GM18519 (cell line): ENCODE measurements around the gene GP5.

Experiments used
- ATAC-seq: cut with Tn5 transposase; IDR thresholded peaks from one replicate; pipeline ENCODE4 v1.9.1; 2021; ENCODE audit warnings: mild to moderate bottlenecking, moderate library complexity; ENCODE audit not compliant: unreplicated experiment, low FRiP score

Gene GP5, protein sequence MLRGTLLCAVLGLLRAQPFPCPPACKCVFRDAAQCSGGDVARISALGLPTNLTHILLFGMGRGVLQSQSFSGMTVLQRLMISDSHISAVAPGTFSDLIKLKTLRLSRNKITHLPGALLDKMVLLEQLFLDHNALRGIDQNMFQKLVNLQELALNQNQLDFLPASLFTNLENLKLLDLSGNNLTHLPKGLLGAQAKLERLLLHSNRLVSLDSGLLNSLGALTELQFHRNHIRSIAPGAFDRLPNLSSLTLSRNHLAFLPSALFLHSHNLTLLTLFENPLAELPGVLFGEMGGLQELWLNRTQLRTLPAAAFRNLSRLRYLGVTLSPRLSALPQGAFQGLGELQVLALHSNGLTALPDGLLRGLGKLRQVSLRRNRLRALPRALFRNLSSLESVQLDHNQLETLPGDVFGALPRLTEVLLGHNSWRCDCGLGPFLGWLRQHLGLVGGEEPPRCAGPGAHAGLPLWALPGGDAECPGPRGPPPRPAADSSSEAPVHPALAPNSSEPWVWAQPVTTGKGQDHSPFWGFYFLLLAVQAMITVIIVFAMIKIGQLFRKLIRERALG

DNA sequence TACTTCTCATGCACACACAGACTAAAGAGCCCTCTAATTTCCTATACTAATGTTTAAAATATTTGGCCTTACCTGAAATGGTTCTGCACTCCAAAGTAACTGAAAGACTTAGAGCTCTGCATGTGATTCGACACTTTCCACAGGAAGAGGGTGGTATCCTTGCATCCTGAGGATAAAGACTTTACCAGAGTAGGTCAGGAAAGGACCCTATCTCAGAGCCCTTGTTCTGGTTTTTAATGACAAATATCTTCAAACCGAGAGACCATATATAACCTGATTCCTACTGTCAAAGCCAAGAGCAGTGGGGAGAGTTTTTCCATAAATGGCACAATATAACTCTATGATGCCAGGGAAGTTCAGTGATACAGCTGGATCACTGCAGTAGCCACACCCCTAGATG lies at the start of gene GP5:
TSS of gene GP5 (minus strand) at position 101 of the 400 bp plus-strand sequence. CDS start 984 bp downstream, outside the sequence.
- ATAC-seq: no peak

- ATAC-seq: no peak
These were observed 48.6 kb upstream of the GP5 start for GRCh38 chr3:194447657-194448056.

DNA sequence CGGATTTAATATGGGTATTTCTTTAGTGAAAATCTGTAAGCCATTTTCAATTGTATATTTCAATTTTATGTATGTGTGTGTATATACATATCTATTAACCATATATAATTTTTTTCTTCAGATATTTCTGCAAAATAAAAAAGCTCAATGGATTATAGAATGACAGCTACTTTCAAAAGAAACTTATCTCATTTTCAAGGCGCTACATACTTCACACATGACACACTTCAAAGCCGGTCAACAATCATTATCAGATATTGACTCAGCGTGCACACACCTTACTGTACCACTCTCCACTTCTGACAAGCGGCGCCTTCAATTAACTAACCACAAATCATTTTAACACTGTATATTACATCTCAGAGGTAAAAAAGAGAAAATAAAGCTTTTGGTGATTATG lies 48.1 kb upstream of the GP5 start:
- no peak for ATAC-seq

DNA sequence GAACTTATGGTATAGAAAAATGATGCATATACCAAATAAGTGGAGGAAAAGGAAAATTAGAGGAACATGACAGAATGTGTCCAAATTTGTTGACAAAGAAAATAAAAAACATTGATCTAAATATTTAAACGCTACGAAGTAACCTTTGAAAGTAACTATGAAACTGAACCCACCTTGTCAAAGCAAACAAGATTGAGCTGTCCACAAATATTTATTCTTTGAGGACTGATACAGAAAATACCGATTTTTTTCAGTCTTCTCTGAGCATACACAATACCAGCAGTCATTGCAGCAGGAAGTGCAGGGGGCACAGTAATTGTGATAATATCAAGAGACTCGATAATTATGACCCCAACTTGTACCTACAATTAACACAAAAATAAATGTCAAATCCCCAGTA lies 47.7 kb upstream of the GP5 start:
- no peak for ATAC-seq

- ATAC-seq: no peak
These were observed 47.1 kb upstream of the GP5 start for GRCh38 chr3:194446172-194446571.

DNA sequence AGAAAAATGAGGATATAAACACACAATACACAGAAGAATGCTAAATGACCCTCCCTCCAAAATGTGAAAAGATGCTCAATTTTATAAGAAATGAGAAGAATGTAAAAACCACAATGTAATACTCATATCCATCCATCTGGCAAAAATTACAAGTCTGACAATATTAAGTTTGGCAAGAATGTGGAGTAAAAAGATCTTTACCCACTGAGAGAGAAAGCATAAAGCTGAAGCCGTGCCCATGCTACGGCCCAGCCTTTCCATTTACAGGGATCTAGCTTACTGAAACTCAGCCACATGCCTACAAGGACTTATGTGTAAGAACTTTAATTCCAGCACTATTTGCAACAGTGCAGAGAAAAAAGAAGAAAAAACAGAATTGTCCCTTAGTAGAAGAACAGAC lies 44.8 kb upstream of the GP5 start:
- no peak for ATAC-seq

DNA sequence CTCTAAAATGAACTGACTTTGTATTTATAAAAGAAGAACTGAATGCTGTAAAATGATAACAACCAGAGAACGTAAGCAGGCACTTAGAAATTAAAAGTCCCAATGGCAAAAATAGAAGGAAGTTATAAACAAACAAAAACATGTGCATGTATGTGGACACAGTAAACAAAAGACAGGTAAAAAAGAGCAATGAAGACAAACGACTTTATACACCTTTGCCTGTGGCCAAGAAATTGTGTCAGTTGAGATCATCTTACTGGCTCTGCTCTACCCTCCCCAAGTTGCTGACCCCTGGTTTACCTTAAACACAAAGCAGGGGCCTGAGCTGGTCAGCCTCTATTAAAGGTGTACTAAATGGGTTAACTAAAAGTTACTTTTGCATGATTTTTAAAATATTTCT lies 41.7 kb upstream of the GP5 start:
- no peak for ATAC-seq

GRCh38 chr3:194439881-194440550 lies 41.0 kb upstream of the GP5 start:
- ATAC-seq: no peak

- no peak for ATAC-seq
These were observed 35.4 kb upstream of the GP5 start for GRCh38 chr3:194434503-194434902.

DNA sequence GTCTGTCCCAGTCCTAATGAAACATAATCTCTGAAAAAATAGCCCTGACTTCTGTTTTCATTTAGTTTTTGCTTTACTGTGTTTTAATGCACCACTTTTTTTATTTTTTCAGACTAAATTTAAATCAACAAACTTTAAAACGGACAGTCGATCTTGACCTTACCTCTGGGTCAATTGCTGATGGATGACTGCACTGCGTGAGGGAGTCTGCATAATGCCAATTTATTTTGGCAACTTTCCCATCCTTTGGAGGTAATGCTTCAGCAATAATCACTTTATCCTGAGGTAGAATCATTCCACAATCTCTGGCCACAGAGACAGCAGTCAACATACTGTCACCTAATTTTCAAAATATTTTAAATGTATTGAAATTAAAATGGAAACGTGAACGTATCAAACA lies 32.5 kb upstream of the GP5 start:
- ATAC-seq: no peak

- ATAC-seq: no peak
These were observed 26.3 kb upstream of the GP5 start for GRCh38 chr3:194425399-194425798.

DNA sequence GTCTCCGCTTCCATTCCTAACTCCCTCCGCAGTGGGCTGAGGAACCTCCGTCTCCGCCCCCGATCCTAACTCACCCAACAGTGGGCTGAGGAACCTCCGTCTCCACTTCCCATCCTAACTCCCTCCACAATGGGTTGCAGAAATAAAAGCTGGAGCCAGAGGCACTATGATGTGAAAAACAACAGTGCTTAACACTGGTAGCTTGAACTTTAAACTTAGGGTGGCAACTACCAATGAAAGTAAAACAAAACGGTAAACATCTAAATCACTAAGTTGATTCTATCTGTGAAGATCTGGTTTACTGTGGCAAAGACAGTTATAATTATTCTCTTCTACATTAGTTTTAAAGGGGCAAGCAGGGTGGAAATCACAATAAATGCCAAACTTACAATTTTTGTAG lies 25.9 kb upstream of the GP5 start:
- no peak for ATAC-seq

GRCh38 chr3:194424373-194424772 lies 25.3 kb upstream of the GP5 start:
- no peak for ATAC-seq

GRCh38 chr3:194423317-194423716 lies 24.3 kb upstream of the GP5 start:
- no peak for ATAC-seq

- ATAC-seq: no peak
These were observed 23.1 kb upstream of the GP5 start for GRCh38 chr3:194422188-194422587.

DNA sequence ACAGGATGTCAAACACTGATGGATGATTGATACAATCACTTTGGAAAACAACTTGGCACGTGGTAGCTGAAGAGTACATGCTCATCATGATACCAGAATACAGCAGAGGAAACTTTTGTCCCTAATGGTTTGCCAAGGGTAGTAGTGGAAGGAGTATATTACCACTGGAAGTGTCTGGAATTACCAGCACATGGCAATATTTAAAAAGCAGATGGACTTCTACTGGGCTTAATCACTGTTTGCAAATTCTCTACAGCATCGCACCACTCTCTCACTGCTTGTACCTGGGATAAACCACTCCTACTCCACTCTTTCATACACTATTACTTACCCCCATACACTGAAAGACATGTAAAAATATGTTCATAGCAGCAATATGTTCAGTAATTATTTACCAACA lies 19.6 kb upstream of the GP5 start:
- no peak for ATAC-seq

DNA sequence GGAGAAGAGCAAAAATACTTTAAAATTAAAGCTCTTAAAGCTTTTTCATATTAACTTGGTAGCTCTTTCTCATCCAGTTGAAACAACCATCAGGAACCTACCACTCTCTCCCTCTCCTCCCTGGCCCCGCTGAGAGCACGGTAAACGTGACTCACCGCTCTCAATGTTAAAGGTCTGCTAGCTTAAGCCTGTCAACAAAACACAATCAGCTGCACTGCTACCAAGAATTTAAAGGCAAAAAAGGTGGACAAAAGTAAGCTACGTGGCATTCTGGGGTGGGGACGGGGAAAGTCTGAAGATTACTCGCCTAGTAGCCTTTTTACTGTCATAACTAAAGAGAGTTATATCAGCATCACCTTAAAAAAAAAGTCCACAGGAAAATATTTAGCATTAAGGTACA lies 8.4 kb upstream of the GP5 start:
- no peak for ATAC-seq

- ATAC-seq: no peak
These were observed 6.7 kb upstream of the GP5 start for GRCh38 chr3:194405766-194406165.

DNA sequence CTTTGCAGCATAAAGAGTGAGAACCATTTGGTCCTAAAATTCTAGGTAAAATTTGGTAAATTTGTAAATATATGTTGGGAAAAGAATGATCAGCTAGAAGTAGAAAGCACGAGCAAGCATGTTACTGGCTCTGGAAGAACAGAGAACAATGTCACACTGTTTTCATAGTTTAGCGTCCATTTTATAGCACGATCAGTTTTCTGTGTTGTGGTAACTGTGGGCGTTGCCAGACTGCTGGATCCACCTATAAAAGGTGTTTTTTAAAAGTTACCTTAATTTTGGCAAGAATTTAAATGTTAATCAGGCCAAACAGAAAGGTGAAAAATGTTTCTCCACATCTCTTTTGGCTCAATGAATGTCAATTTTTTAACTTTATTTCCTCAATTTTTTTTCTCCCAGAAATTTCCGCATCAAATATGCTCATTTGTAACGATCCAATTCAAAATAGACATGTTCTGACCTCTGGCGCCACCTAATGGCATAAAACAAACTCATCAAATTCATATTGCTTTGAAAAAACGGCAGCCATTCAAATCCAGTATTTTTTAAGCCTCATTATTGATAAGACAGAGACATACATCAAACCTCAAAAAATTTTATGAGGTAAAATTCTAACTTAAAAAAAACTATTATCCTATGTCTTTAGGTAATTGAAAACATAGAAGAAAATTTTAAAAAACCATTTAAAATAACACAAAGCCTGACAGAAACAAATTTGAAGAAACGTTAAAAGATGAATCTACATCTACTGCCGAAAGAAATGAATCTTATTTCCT lies 5.5 kb upstream of the GP5 start:
- no peak for ATAC-seq

DNA sequence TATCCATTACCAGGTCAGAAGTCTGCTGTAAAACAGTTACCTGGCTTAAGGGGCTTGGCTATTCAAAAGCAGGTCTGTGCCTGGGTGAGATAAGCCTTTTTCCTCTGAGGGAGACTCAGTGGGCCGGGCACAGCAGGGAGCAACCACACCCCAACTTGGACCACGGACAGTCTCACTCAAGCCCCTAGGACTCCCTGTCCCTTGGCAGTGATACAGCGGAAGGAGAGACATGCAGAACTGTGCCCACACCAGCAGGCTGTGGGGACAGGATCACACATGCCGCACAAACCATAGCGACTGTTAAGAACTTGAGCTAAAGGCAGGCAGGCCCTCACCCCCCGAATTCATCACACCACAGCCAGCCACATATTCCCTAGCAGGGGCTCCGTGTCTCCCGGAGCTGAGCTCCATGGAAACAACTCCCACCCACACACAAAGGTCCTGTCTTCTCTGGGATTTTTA lies 2.8 kb upstream of the GP5 start:
- ATAC-seq: no peak

DNA sequence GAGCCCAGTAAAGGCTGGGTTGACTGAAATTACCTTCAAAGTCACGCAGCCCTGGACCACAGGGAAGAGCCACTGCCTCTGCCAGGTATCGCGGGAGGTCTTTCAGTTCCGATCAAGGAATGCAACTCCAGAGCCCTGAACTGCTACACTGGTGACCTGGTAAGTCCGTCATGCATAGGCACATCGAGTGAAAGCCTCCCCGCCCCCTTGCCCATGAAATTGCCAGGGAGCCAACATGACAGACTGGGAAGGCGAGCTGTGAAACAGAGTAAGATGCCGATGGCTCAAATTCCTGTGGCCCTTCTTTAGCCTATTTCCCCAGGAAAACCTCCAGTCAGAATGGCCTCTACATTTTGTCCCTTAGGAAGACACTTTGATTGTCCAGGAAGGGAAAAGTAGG lies 2.3 kb upstream of the GP5 start:
- no peak for ATAC-seq
